HG02840 (cell line): ENCODE data around the gene HERC5.
"Not testable (repeated sequence)": the region's sequence is repeated elsewhere in the genome, so short reads cannot be mapped to it uniquely, and the experiment has no call there.

Source experiments
- ATAC-seq: cut with Tn5 transposase; IDR thresholded peaks from one replicate; pipeline ENCODE4 v1.9.1; 2021; ENCODE audit warnings: mild to moderate bottlenecking, moderate library complexity, moderate number of reproducible peaks; ENCODE audit not compliant: unreplicated experiment, low FRiP score

Gene HERC5

GRCh38 chr4:88447371-88448095 is 9.4 kb upstream of the HERC5 start:
- ATAC-seq, result no peak

GRCh38 chr4:88448211-88448765 is 8.6 kb upstream of the HERC5 start:
- not testable (repeated sequence) for ATAC-seq

DNA sequence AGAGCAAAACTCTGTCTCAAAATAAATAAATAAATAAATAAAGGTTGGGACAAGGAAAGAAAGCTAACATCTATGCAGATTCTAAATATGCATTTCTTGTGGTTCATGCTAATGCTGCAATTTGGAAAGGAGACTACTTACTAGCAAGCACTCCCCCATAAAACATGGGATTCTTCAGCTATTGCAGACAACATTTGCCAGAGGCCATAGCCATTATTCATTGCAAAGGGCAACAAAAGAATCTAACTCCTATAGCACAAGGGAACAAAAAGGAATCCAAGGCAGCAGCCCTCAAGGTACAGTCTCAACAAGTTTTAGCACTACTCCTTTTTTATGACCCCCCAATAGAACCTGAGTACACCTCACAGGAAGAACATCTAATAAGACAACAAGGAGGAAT is 8.0 kb upstream of the HERC5 start:
- no peak for ATAC-seq

GRCh38 chr4:88449290-88449689 is 7.6 kb upstream of the HERC5 start:
- no peak for ATAC-seq

DNA sequence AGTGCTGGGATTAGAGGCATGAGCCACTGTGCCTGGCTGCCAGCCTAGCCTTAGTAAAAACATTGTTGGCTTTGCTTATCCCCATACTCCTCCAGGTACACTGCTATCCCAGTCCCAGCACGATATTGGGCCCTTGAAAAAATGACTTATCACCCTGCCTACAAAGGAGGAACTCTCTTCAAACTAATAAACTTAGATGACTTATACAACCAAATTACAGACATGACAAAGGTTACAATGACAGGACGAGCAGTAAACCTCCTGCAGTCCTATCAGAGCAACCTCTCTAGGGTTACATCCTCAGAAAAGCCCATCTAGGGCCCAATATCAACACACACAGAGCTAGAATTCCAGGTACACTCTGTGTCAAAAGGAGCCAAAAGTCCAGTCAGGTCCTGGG is 5.7 kb upstream of the HERC5 start:
- no peak for ATAC-seq

GRCh38 chr4:88452912-88453311 is 4.0 kb upstream of the HERC5 start:
- ATAC-seq, result no peak

DNA sequence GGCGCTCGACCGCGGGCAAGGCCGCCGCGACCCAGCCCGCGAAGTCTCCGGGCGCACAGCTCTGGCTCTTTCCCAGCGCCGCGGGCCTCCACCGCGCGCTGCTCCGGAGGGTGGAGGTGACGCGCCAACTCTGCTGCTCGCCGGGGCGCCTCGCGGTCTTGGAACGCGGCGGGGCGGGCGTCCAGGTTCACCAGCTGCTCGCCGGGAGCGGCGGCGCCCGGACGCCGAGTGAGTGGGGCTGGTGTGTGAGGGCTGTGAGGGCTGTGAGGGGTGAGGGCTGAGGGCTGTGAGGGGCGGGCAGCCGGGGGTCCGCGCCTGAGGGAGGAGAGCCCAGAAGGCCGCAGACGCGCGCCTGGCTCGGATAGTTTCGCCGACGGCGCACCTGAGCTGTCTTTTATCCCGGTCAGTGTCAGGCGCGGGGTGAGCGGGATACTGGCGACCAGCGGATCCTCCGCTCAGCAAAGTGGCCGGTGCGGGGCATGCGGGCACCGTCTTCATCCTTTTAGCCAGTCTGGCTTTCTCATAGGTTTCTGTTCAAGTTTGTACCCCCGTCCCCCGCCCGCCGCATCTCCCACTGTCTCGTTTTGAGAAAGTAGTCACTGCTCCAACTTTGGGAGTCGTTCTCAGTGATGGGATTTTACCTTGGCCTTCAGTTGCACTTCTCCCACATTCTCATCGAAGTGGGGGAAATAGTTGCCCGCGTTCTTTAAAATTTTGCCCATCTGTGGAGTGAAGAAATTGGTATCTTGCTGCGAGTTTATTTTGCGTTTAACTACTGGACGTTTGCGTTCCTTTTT is 586 bp downstream of the HERC5 start:
- peak; percentile 45 for ATAC-seq

DNA sequence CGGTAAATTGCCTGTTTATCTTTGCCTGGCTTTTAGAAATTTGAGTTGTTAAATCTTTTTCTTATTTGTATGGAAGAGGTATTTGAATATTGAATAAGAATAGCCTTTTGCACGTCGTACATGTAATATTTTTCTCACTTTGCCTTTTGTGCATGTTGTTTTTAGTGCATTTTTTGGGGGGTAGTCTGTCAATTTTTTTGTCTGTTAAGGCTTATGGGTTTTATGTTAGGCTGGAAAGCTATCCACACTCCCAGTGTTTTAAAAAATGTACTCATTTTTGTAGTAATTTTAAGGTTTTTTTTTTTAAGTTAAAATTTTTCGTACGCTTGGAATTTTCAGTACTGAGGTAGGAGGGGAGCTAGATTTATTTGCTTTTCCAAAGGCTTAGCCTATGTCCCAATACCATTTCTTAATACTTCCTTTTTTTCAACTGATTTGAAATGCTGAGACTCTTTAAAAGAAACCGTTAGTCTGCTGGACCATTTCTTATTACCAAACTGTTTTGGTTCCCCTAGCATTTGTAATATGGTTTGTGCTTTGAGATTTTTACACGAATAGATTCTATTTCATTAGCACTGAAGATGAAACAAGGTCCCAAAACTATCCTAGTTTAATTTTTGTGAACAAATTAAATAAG is 1.3 kb downstream of the HERC5 start:
- ATAC-seq, result no peak

DNA sequence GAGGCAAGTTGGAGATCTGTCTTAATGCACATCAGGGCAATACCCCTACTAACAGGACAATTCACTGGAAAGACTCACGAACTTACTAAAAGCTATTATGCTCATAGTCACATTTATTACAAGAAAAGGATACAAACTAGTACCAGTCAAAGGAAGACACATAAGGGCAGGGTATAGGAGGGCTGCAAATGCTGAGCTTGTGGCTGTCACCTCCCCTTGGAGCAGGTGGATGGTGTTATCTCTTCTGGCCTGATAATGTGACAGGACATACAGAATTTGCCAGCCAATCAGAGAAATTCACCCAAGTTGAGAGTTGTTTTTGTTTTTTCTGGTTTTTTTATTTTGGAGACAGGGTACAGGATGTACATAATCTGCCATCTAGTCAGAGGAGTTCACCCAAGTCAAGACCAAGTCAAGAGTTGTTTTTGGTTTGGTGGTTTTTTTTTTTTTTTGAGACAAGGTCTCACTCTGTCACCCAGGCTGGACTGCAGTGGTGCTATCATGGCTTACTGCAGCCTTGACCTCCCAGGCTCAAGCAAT is 8.8 kb downstream of the HERC5 start:
- no peak for ATAC-seq

DNA sequence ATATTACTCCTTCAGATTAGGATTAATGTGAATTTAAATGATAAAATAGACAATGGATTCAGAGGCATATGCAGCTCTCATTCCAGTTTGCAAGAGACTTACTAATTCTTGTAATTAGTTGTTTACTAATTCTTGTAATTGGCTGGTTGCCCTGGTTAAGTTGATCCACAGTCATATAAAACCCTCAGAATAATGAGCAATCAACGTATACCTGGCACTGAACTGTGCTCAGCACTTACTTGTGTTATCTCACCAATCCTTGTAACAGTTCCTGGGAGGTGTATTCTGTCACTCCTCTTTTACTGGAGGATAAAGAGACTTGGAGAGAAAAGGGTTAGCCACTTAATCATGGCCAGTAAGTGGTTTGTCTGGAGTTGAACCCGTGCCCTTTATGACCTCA is 10.5 kb downstream of the HERC5 start:
- no peak for ATAC-seq

DNA sequence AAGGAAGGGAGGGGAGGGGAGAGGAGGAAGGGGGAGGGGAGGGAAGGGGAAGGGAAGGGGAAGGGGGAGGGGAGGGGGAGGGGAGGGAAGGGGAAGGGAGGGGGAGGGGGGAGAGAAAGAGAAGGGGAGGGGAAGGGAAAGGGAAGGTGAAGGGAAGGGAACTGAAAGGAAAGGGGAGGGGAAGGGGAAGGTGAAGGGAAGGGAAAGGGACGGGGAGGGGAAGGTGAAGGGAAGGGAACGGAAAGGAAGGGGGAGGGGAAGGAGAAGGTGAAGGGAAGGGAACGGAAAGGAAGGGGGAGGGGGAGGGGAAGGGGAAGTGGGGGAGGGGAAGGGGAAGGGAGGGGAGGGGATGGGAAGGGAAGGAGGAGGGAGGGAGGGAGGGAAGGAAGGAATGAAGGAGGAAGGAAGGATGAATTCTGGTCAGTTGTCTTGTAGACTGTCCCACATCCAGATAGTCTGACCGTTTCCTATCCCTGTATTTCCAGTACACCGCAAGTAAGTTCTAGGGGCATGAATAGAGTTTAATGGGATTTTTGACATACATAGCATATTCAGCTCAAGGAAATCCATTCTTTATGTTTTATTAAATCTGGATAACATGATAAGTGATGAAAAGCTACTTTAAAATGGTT is 20.4 kb downstream of the HERC5 start:
- ATAC-seq, result no peak

GRCh38 chr4:88478247-88478646 is 21.3 kb downstream of the HERC5 start:
- ATAC-seq, result no peak

- ATAC-seq, result no peak
These were observed 24.6 kb downstream of the HERC5 start for GRCh38 chr4:88481537-88481936.

DNA sequence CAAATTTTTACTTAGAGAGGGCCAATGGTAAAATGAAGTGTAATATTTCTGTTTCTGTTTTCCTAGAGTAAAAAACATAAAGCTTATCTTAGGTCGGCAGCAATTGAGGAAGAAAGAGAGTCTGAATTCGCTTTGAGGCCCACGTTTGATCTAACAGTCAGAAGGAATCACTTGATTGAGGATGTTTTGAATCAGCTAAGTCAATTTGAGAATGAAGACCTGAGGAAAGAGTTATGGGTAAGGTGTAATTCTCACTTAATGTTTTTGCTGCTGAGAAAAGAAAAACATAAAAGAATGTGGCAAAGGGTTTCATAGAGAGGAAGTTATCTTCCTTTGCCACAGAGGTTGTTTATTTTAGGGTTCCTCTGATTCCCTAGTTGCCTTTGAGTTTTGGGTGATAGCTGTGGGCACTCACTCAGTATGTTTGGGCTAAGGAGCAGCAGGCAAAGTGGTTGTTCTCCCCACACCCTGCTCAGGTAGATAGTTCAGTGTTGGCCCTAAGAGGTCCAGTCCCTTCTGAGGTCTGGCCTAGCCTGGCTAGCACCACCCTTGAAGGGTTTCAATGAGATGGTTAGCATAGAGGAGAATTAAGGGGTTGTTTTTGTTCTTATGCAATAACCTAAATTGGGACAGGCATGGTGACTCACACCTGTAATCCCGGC is 32.3 kb downstream of the HERC5 start:
- no peak for ATAC-seq

GRCh38 chr4:88497859-88498409 is 41.0 kb downstream of the HERC5 start:
- no peak for ATAC-seq

DNA sequence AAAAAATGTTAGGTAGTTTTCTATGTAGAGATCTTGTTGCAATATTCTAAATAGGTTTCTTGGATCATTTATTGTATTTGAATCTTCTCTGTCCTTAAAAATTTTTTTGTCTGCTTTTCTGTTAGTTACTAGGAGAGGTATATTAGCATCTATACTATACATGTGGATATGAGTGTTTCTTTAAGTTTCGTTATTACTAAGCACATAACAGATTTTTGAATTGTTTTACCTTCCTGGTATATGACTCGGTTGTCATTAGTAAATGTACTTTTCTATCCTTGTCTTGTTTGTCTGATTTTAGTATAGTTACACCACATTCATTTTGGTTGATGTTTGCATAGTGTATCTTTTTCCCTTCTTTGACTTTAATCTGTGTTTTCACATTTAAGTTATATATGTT is 46.4 kb downstream of the HERC5 start:
- no peak for ATAC-seq

DNA sequence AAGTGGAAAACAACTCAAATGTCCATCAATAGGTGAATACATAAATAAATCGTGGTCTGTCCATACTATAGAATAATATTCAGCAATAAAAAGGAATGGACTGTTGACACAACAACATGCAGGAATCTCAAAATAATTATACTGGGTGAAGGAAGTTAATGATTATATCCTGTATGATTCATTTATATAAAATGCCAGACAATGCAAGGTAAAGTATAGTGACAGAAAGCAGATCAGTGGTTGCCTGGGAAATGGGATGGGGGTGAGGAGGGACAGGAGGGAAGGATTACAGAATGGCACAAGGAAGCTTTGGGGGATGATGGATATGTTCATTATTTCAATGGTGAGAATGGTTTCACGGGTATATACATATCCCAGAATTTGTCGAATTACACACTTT is 54.3 kb downstream of the HERC5 start:
- ATAC-seq, result no peak

GRCh38 chr4:88514557-88515511 is 57.9 kb downstream of the HERC5 start:
- no peak for ATAC-seq

- no peak for ATAC-seq
These were observed 59.8 kb downstream of the HERC5 start for GRCh38 chr4:88516746-88517145.
